SU-DHL-6 (cell line): ENCODE results near the gene PIK3CD.

Source experiments
- H2AFZ ChIP-seq: fragments of 200-600 bp; sonication (generic); 2 replicates; pipeline ENCODE4 v1.6.1; 2014; ENCODE audit warnings: low read depth, mild to moderate bottlenecking, moderate library complexity, mixed read lengths, antibody characterized with exemption, low read length; ENCODE audit not compliant: severe bottlenecking
- H3F3A ChIP-seq: fragments of 200-600 bp; shearing (Covaris generic); 2 replicates; pipeline ENCODE4 v1.6.0; 2016; ENCODE audit warnings: antibody characterized with exemption, mild to moderate bottlenecking; ENCODE audit not compliant: insufficient read depth
- H3K27ac ChIP-seq: fragments of 200-600 bp; sonication (generic); 2 replicates; pipeline ENCODE4 v1.5.1; 2016; ENCODE audit warnings: low read depth, mild to moderate bottlenecking, low read length, moderate library complexity, mixed read lengths
- H3K27me3 ChIP-seq: fragments of 200-600 bp; sonication (generic), shearing (Covaris generic); 2 replicates; pipeline ENCODE4 v1.6.0; 2014; ENCODE audit warnings: mild to moderate bottlenecking, low read length
- H3K36me3 ChIP-seq: fragments of 200-600 bp; sonication (generic); 2 replicates; pipeline ENCODE4 v1.6.1; 2014; ENCODE audit warnings: mild to moderate bottlenecking, low read length, mixed read lengths
- H3K4me2 ChIP-seq: fragments of 300-600, 200-600 bp; shearing (Covaris generic), sonication (generic); 2 replicates; pipeline ENCODE4 v1.6.0; 2014; ENCODE audit warnings: low read length, low read depth, mild to moderate bottlenecking; ENCODE audit not compliant: poor library complexity, severe bottlenecking
- H3K4me3 ChIP-seq: fragments of 200-600 bp; sonication (generic); 2 replicates; pipeline ENCODE4 v1.5.1; 2014; ENCODE audit warnings: antibody characterized with exemption, low read length, mild to moderate bottlenecking, mixed read lengths; ENCODE audit not compliant: insufficient read depth, poor library complexity, severe bottlenecking
- H3K79me2 ChIP-seq: fragments of 200-600 bp; sonication (generic); 2 replicates; pipeline ENCODE4 v1.6.1; 2014; ENCODE audit warnings: mild to moderate bottlenecking, low read length, moderate library complexity; ENCODE audit not compliant: insufficient read depth
- H3K9ac ChIP-seq: fragments of 200-600 bp; sonication (generic); 2 replicates; pipeline ENCODE4 v1.7.0; 2014; ENCODE audit warnings: mild to moderate bottlenecking, low read length
- H3K9me2 ChIP-seq: fragments of 200-600 bp; sonication (generic); replicated peaks from 2 replicates; pipeline ENCODE4 v1.6.1; 2014; ENCODE audit warnings: low read length; ENCODE audit not compliant: insufficient read depth
- H3K9me3 ChIP-seq: fragments of 200-600 bp; sonication (generic); 2 replicates; pipeline ENCODE4 v1.6.1; 2014; ENCODE audit warnings: low read length, mixed read lengths; ENCODE audit not compliant: insufficient read depth
- H4K20me1 ChIP-seq: fragments of 200-600 bp; sonication (generic); 2 replicates; pipeline ENCODE4 v1.6.1; 2014; ENCODE audit warnings: low read depth, mild to moderate bottlenecking, antibody characterized with exemption, low read length, moderate library complexity, mixed read lengths
- EZH2phosphoT487 ChIP-seq: fragments of 200-600 bp; sonication (generic), shearing (Covaris generic); conservative IDR thresholded peaks from 2 replicates; pipeline ENCODE4 v1.6.1; 2018; ENCODE audit warnings: mild to moderate bottlenecking, antibody characterized with exemption, low read length, moderate library complexity, mixed read lengths
- TF ChIP-seq, protein P1 (sequence below): fragments of 200-600 bp; sonication (generic); IDR thresholded peaks from one replicate; pipeline ENCODE4 v1.5.1; 2017; ENCODE audit warnings: antibody characterized with exemption, mild to moderate bottlenecking, low read length, moderate library complexity; ENCODE audit not compliant: insufficient read depth, poor library complexity, severe bottlenecking

The PIK3CD gene

DNA sequence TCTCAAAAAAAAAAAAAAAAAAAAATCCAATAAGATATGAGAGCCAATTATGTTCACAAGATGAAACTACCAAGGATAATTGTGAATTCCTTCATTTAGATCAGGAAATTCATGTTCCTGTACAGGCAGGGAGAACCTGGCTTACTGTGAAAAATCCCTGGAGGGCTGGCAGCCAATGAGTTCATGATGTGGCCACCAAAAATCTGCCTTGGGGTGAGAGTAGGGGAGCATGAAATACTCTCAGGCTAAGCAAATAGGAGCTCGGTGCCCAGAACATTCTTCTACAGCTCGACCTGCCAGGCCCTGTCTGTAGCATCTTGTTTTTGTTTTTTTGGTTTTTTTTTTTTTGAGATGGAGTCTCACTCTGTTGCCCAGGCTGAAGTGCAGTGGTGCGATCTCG is 50.1 kb downstream of the PIK3CD start:
- Histone ChIP-seq H3K27ac (no peak overlapping the region), H3K9me2 (no peaks in the 10 kb centered on the region), H3K36me3 (peaks cover 3% of the 10 kb centered on the region; the same call in 1 of the 2 replicates), H3K9me3 (no peaks in the 10 kb centered on the region), H3K9ac (no peak overlapping the region), H4K20me1 (no peaks in the 10 kb centered on the region), H3F3A (no peaks in the 10 kb centered on the region; the same call in 1 of the 2 replicates), H3K4me2 (no peak overlapping the region), H3K27me3 (no peaks in the 10 kb centered on the region), H2AFZ (no peak overlapping the region), H3K79me2 (no peaks in the 10 kb centered on the region), H3K4me3 (no peak overlapping the region)
- TF ChIP-seq, protein P1, sequence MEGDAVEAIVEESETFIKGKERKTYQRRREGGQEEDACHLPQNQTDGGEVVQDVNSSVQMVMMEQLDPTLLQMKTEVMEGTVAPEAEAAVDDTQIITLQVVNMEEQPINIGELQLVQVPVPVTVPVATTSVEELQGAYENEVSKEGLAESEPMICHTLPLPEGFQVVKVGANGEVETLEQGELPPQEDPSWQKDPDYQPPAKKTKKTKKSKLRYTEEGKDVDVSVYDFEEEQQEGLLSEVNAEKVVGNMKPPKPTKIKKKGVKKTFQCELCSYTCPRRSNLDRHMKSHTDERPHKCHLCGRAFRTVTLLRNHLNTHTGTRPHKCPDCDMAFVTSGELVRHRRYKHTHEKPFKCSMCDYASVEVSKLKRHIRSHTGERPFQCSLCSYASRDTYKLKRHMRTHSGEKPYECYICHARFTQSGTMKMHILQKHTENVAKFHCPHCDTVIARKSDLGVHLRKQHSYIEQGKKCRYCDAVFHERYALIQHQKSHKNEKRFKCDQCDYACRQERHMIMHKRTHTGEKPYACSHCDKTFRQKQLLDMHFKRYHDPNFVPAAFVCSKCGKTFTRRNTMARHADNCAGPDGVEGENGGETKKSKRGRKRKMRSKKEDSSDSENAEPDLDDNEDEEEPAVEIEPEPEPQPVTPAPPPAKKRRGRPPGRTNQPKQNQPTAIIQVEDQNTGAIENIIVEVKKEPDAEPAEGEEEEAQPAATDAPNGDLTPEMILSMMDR = no peak
- TF ChIP-seq EZH2phosphoT487 = no peak

DNA sequence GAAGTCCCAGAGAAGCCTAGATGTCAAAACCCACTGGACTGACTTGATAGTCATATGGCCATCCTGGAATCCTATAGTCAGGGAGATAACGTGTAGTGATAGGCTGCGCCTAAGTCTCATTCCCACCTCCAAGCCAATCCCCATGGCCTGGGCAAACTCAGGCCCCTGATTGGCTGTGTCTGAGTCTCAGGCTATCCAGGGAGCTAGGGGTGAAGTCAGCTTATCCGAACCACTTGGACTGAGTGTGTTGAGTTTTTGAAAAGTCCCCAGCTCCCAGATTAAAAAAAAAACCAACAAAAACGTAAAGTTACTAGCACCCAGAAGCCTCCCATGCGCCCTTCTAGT is 51.6 kb downstream of the PIK3CD start:
- TF ChIP-seq, protein P1 = no peak
- TF ChIP-seq EZH2phosphoT487 = no peak
- Histone ChIP-seq H4K20me1 (no peaks in the 10 kb centered on the region), H2AFZ (no peak overlapping the region), H3K9me3 (no peaks in the 10 kb centered on the region), H3K9ac (no peak overlapping the region), H3K36me3 (peaks cover 3% of the 10 kb centered on the region; the same call in 1 of the 2 replicates), H3K79me2 (no peaks in the 10 kb centered on the region), H3K9me2 (no peaks in the 10 kb centered on the region), H3K4me2 (no peak overlapping the region), H3K27ac (peak overlapping the region; percentile 8; the same call in 1 of the 2 replicates), H3K27me3 (no peaks in the 10 kb centered on the region), H3F3A (no peaks in the 10 kb centered on the region), H3K4me3 (no peak overlapping the region)

DNA sequence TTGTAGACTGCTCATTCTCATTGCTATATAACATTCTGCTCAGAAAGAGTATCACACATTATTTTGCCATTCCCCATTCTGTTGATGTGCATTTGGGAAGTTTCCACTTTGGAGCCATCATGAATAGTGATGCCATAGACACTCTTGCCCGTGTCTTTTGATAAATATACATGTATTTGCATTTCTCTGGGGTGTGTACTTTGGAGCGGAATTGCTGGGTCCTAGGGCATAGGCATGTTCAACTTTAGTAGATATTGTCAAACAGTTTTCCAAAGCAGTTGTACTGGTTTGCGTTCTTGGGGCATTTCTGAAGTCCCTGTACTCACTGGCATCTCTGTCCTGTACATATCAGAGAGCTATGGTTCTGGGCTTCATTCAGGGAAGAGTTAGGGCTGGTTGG is 52.1 kb downstream of the PIK3CD start:
- no peaks in the 10 kb centered on the region for H3K79me2 ChIP-seq
- peaks cover 3% of the 10 kb centered on the region; the same call in 1 of the 2 replicates for H3K36me3 ChIP-seq
- no peak overlapping the region for H3K9ac ChIP-seq
- TF ChIP-seq EZH2phosphoT487 = no peak
- TF ChIP-seq, protein P1 = no peak
- H3F3A ChIP-seq = no peaks in the 10 kb centered on the region
- no peaks in the 10 kb centered on the region for H3K27me3 ChIP-seq
- no peak overlapping the region for H3K4me2 ChIP-seq
- H3K9me3 ChIP-seq = no peaks in the 10 kb centered on the region
- H3K27ac ChIP-seq = no peak overlapping the region
- H4K20me1 ChIP-seq = no peaks in the 10 kb centered on the region
- H2AFZ ChIP-seq = no peak overlapping the region
- no peak overlapping the region for H3K4me3 ChIP-seq
- H3K9me2 ChIP-seq = no peaks in the 10 kb centered on the region
